Adrenal gland (tissue), 5 donors: ENCODE measurements around the gene TMEM147.

ENCODE experiments used
- CTCF ChIP-seq, 6 experiments: fragments of 450-650 bp in 4 of 6; fragments of 200-600 bp in 2 of 6; sonication (generic) in 1 of 6; IDR thresholded peaks; 1 replicate in 5 of 6; 2 replicates in 1 of 6; pipeline versions ENCODE4 v1.5.1 to v1.8.0; 2016 to 2021; ENCODE audit warnings: antibody characterized with exemption in 6 of 6, mild to moderate bottlenecking in 2 of 6, moderate library complexity in 1 of 6
- POLR2A ChIP-seq, 2 donors: fragments of 450-650 bp; IDR thresholded peaks; one replicate each; pipeline ENCODE4 v1.6.1; 2017; ENCODE audit warnings: antibody characterized with exemption in 2 of 2, mild to moderate bottlenecking in 2 of 2, moderate library complexity in 1 of 2
- donor health status: DM: no; HTN: no; CAD: no.

DNA sequence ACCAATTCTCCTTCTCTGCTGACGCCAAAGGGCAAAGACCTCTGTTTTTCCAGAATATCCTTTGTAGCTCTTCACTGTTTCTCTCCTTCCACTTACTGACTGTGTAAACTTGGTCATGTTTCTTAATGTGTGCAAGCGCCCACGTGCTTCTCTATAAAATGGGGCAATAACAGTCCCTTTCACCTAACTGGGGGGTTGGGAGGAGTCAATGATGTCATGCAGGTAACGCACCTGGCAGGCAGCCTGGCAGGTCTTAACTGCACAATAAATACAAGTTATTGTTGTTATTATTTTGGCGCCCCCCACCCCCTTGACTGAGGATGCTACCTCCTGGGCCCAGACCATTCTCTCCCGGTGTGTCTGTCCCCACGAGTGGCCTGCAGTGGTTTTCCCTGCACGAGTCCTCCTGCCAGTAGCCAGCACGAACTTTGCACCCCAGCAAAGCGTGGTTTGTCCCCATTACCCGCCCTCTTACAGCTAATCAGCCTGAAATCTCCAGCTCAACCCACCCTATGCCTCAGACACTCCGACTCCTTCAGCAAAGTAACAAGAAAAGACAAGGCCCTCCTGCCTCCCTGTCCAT lies 22.6 kb upstream of the TMEM147 start:
- TF ChIP-seq CTCF (IDR thresholded peaks at IDR 0.05) (no peak), POLR2A (IDR thresholded peaks at IDR 0.05) (no peak)
